DND-41 (cell line): ENCODE results near the gene ELAVL2.

Experiments used
- EZH2 ChIP-seq: IDR thresholded peaks from 3 replicates; pipeline ENCODE4 v1.6.1; 2012; ENCODE audit warnings: borderline replicate concordance, low read depth, mild to moderate bottlenecking, moderate library complexity, low read length, inconsistent platforms; ENCODE audit not compliant: severe bottlenecking
- TF ChIP-seq, protein P1 (sequence below): IDR thresholded peaks from 2 replicates; pipeline ENCODE4 v1.5.1; 2012; ENCODE audit warnings: borderline replicate concordance, low read length, moderate library complexity, mild to moderate bottlenecking; ENCODE audit not compliant: poor library complexity, severe bottlenecking; ENCODE audit errors: extremely low read depth

- TF ChIP-seq, protein P1, sequence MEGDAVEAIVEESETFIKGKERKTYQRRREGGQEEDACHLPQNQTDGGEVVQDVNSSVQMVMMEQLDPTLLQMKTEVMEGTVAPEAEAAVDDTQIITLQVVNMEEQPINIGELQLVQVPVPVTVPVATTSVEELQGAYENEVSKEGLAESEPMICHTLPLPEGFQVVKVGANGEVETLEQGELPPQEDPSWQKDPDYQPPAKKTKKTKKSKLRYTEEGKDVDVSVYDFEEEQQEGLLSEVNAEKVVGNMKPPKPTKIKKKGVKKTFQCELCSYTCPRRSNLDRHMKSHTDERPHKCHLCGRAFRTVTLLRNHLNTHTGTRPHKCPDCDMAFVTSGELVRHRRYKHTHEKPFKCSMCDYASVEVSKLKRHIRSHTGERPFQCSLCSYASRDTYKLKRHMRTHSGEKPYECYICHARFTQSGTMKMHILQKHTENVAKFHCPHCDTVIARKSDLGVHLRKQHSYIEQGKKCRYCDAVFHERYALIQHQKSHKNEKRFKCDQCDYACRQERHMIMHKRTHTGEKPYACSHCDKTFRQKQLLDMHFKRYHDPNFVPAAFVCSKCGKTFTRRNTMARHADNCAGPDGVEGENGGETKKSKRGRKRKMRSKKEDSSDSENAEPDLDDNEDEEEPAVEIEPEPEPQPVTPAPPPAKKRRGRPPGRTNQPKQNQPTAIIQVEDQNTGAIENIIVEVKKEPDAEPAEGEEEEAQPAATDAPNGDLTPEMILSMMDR: no peak
- no peak for TF ChIP-seq EZH2
Measured at GRCh38 chr9:23820451-23821374, 5.3 kb downstream of the ELAVL2 start.
